HG02970 (cell line): ENCODE data around the gene BPI.
"Not testable (repeated sequence)": the region's sequence is repeated elsewhere in the genome, so short reads cannot be mapped to it uniquely, and the experiment has no call there.

Experiments used
- ATAC-seq: cut with Tn5 transposase; IDR thresholded peaks from one replicate; pipeline ENCODE4 v1.9.1; 2021; ENCODE audit warnings: mild to moderate bottlenecking, moderate library complexity, moderate number of reproducible peaks; ENCODE audit not compliant: unreplicated experiment, low FRiP score

The BPI gene

GRCh38 chr20:38354227-38354626 lies 50.3 kb downstream of the BPI start:
- ATAC-seq, result no peak

DNA sequence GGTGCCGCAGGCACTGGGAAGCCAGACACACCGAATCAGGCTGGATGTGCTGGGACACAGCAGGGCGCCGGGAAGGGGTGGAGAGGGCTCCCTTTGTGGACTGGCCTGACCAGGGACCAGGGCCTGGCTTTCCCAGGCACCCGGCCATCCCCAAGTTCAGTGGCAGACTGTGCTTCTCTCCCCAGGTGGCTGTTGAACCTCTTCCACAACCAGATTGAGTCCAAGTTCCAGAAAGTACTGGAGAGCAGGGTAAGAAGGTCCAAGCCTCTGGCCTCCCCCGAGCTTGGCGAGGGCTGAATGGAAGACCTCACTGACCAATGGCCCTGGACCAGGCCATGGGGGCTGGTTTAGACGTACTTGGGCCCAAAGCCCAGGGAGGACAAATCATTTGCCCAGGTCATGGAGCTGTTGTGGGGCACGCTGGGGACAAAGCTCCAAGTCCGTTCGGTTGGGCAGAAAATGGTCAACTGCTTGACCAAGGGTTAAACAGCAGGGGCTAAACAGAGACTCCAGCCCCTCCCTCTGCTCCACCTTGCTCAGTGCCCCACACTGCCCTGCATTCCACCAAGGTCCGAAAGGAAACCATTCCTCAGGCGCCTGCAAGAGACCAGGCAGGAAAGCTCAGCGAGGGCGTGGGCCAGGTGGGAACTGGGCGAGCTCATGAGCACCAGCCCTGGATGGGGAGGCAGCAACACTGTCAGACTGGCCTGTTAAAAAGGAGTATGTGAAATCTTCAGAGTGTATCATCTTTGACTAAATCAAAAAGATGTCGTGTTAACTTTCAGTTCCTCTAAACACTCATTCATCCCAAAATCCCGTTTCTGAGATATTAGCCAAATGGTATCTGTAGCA lies 51.4 kb downstream of the BPI start:
- no peak for ATAC-seq

DNA sequence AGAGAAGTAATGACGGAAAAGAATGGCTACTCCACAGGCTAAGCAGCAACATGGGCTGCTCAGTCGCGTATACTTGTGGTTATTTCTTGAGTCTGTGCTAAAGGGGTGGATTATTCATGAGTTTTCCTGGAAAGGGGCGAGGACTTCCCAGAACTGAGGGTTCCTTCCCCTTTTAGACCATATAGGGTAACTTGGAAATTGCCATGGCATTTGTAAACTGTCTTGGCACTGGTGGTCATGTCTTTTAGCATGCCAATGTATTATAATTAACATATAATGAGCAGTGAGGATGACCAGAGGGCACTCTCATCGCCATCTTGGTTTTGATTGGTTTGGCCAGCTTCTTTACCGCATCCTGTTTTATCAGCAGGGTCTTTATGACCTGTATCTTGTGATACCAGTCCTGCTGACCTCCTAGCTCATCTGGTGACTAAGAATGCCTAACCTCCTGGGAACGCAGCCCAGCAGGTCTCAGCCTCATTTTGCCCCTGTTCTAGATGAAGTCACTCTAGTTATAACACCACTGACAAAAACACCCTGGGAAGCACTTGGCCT lies 53.8 kb downstream of the BPI start:
- ATAC-seq, result no peak

DNA sequence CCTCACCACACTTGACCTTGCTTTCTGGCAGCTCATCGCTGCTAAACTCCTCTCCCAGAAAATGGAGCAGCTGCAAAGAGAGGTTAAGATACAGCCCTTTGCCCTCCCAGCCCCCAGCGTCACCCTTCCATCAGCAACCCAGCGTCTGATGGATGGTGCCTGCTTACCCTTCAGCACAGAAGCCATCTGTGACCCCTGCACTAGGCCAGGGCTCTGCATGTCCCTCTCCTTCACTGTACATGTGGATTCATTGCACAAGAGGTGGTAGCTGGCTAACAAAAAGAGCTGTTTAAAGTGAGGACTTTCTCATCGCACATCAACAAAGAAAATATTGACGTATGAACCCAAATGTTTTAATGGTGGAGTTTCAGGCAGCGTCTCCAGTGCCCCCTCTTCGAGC lies 54.6 kb downstream of the BPI start:
- no peak for ATAC-seq

- no peak for ATAC-seq
Measured at GRCh38 chr20:38363004-38363747, 59.2 kb downstream of the BPI start.

GRCh38 chr20:38369389-38369788 lies 65.4 kb downstream of the BPI start:
- no peak for ATAC-seq

GRCh38 chr20:38372806-38373205 lies 68.8 kb downstream of the BPI start:
- ATAC-seq, result no peak

DNA sequence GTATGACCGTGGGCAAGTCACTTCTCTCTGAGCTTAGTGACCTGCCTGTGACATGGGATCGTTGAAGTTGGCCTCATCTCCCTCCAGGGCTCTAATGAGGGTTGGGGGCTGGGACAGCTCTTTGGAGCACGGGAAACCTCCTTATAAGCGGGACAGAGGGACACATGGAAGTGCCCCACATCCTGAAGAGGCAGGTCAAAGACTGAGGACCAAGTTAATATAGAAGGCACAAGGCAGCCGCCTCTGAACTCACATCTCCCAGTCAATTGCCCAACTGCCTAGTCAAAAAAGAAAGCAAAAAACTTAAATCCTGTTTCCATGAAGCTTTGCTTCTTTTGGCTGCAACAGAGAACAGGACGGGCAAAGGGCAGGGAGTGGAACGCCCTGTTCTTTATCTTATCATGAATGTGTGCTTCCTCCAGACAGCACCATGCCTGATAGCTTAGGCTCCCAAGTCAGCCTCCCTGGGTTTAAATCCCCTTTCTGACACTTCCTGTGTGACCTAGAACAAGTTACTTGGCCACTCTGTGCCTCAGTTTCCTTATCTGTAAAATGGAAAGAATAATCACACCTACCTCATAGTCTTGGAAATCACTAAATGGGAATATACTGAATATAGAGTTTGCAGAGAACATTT lies 69.4 kb downstream of the BPI start:
- ATAC-seq, result no peak

DNA sequence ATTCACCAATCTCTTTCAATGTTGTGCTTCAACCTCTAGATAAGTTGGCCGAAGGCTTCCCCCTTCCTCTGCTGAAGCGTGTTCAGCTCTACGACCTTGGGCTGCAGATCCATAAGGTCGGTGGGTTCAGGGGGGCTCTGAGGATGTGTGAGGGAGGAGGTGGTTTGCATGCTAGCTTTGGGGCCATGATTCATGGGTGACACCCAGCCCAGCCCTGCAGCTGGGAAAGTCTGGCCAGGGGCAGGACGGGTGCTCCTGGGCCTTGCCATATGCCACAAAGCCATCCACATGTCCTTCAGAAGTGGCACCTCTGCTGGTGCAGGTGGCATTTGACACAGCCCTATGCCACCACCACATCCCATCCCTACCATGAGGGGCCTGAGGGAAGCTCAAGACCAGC lies 69.9 kb downstream of the BPI start:
- ATAC-seq, result no peak

DNA sequence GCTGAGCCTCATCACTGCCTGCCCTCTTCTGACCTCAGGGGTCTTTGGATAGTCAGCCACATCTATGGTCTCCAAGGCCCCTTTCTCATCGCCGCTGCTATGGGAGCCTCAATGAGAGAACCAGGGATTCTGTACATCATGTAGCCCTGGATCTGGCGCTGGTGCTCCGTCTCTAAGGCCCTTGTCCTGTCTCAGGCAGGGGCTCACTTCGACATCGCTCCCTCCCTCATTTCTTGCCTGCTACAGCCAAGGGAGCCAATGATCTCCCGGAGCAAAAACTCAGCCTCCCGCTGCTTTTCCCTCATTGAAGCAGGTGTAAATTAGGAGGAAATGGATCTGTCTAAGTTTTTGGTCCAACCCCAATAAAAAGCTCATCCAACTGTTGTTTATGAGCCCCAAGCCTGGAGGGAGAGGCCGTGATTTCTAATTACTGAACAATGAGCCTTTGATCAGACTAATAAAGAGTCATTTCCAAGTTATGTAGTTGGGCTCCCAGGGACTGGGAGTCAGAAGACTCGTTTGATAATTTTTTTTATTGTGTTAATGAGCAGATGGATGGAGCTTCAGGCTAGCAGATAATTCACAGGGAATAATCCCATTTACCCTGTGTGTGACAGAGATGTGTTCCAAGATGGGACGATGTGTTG lies 73.2 kb downstream of the BPI start:
- no peak for ATAC-seq

GRCh38 chr20:38377838-38378237 lies 73.9 kb downstream of the BPI start:
- ATAC-seq, result not testable (repeated sequence)

GRCh38 chr20:38383147-38383546 lies 79.2 kb downstream of the BPI start:
- ATAC-seq, result no peak

- ATAC-seq, result no peak
Measured at GRCh38 chr20:38386004-38386403, 82.0 kb downstream of the BPI start.

- no peak for ATAC-seq
Measured at GRCh38 chr20:38386851-38387250, 82.9 kb downstream of the BPI start.
